ENCODE results near the gene FYTTD1.
"Not testable (repeated sequence)": the region's sequence is repeated elsewhere in the genome, so short reads cannot be mapped to it uniquely, and the experiment has no call there.

Gene FYTTD1

GRCh38 chr3:197720694-197721093 lies 29.0 kb upstream of the FYTTD1 start:
- Histone ChIP-seq H3K9ac (ENCODE audit: low read length in 2 of 2) (no peak overlapping the region), H3K36me3 (ENCODE audit: control insufficient read depth in 2 of 2, insufficient read depth in 2 of 2, low read length in 2 of 2) (peaks cover 0 to 4% of the 10 kb centered on the region in 2 donors), H3K9me3 (ENCODE audit: control insufficient read depth in 2 of 2, low read length in 2 of 2) (no peaks in the 10 kb centered on the region), H3K27me3 (ENCODE audit: control insufficient read depth in 1 of 2, insufficient read depth in 2 of 2, low read length in 2 of 2) (no peaks in the 10 kb centered on the region), H3K4me1 (ENCODE audit: control insufficient read depth, insufficient read depth, low read length) (no peaks in the 10 kb centered on the region), H3K4me3 (ENCODE audit: low read length in 2 of 2) (no peak overlapping the region), H3K27ac (ENCODE audit: low read length) (no peak overlapping the region)

- no peak overlapping the region for H3K9ac ChIP-seq (ENCODE audit: low read length in 2 of 2)
- no peaks in the 10 kb centered on the region for H3K9me3 ChIP-seq (ENCODE audit: control insufficient read depth in 2 of 2, low read length in 2 of 2)
- no peaks in the 10 kb centered on the region for H3K36me3 ChIP-seq (ENCODE audit: control insufficient read depth in 2 of 2, insufficient read depth in 2 of 2, low read length in 2 of 2)
- H3K27ac ChIP-seq (ENCODE audit: low read length), result no peak overlapping the region
- H3K4me3 ChIP-seq (ENCODE audit: low read length in 2 of 2), result no peak overlapping the region
- H3K27me3 ChIP-seq (ENCODE audit: control insufficient read depth in 1 of 2, insufficient read depth in 2 of 2, low read length in 2 of 2), result no peaks in the 10 kb centered on the region
- H3K4me1 ChIP-seq (ENCODE audit: control insufficient read depth, insufficient read depth, low read length), result no peaks in the 10 kb centered on the region
Measured at GRCh38 chr3:197722734-197723133, 26.9 kb upstream of the FYTTD1 start.

- H3K9ac ChIP-seq (ENCODE audit: low read length in 2 of 2); H3K27me3 ChIP-seq (ENCODE audit: control insufficient read depth in 1 of 2, insufficient read depth in 2 of 2, low read length in 2 of 2); H3K4me3 ChIP-seq (ENCODE audit: low read length in 2 of 2); H3K4me1 ChIP-seq (ENCODE audit: control insufficient read depth, insufficient read depth, low read length); H3K36me3 ChIP-seq (ENCODE audit: control insufficient read depth in 2 of 2, insufficient read depth in 2 of 2, low read length in 2 of 2); H3K9me3 ChIP-seq (ENCODE audit: control insufficient read depth in 2 of 2, low read length in 2 of 2); H3K27ac ChIP-seq (ENCODE audit: low read length): not testable (repeated sequence)
Measured at GRCh38 chr3:197727878-197728277, 21.8 kb upstream of the FYTTD1 start.

GRCh38 chr3:197728487-197728886 lies 21.2 kb upstream of the FYTTD1 start:
- H3K9ac ChIP-seq (ENCODE audit: low read length in 2 of 2), result no peak overlapping the region
- H3K27me3 ChIP-seq (ENCODE audit: control insufficient read depth in 1 of 2, insufficient read depth in 2 of 2, low read length in 2 of 2), result no peaks in the 10 kb centered on the region
- peaks cover 0 to 3% of the 10 kb centered on the region in 2 donors for H3K36me3 ChIP-seq (ENCODE audit: control insufficient read depth in 2 of 2, insufficient read depth in 2 of 2, low read length in 2 of 2)
- H3K4me1 ChIP-seq (ENCODE audit: control insufficient read depth, insufficient read depth, low read length), result no peaks in the 10 kb centered on the region
- no peaks in the 10 kb centered on the region for H3K9me3 ChIP-seq (ENCODE audit: control insufficient read depth in 2 of 2, low read length in 2 of 2)
- no peak overlapping the region for H3K4me3 ChIP-seq (ENCODE audit: low read length in 2 of 2)
- H3K27ac ChIP-seq (ENCODE audit: low read length), result no peak overlapping the region

GRCh38 chr3:197730200-197730599 lies 19.5 kb upstream of the FYTTD1 start:
- Histone ChIP-seq H3K4me3 (ENCODE audit: low read length in 2 of 2) (no peak overlapping the region), H3K27ac (ENCODE audit: low read length) (no peak overlapping the region), H3K9me3 (ENCODE audit: control insufficient read depth in 2 of 2, low read length in 2 of 2) (no peaks in the 10 kb centered on the region), H3K36me3 (ENCODE audit: control insufficient read depth in 2 of 2, insufficient read depth in 2 of 2, low read length in 2 of 2) (peaks cover 0 to 3% of the 10 kb centered on the region in 2 donors), H3K4me1 (ENCODE audit: control insufficient read depth, insufficient read depth, low read length) (no peaks in the 10 kb centered on the region), H3K9ac (ENCODE audit: low read length in 2 of 2) (no peak overlapping the region), H3K27me3 (ENCODE audit: control insufficient read depth in 1 of 2, insufficient read depth in 2 of 2, low read length in 2 of 2) (no peaks in the 10 kb centered on the region)

- not testable (repeated sequence) for H3K36me3 ChIP-seq (ENCODE audit: control insufficient read depth in 2 of 2, insufficient read depth in 2 of 2, low read length in 2 of 2); H3K9ac ChIP-seq (ENCODE audit: low read length in 2 of 2); H3K9me3 ChIP-seq (ENCODE audit: control insufficient read depth in 2 of 2, low read length in 2 of 2); H3K27ac ChIP-seq (ENCODE audit: low read length); H3K4me1 ChIP-seq (ENCODE audit: control insufficient read depth, insufficient read depth, low read length); H3K4me3 ChIP-seq (ENCODE audit: low read length in 2 of 2); H3K27me3 ChIP-seq (ENCODE audit: control insufficient read depth in 1 of 2, insufficient read depth in 2 of 2, low read length in 2 of 2)
Measured at GRCh38 chr3:197730770-197731169, 18.9 kb upstream of the FYTTD1 start.

GRCh38 chr3:197731483-197731882 lies 18.2 kb upstream of the FYTTD1 start:
- not testable (repeated sequence) for H3K9me3 ChIP-seq (ENCODE audit: control insufficient read depth in 2 of 2, low read length in 2 of 2); H3K9ac ChIP-seq (ENCODE audit: low read length in 2 of 2); H3K36me3 ChIP-seq (ENCODE audit: control insufficient read depth in 2 of 2, insufficient read depth in 2 of 2, low read length in 2 of 2); H3K27me3 ChIP-seq (ENCODE audit: control insufficient read depth in 1 of 2, insufficient read depth in 2 of 2, low read length in 2 of 2); H3K27ac ChIP-seq (ENCODE audit: low read length); H3K4me3 ChIP-seq (ENCODE audit: low read length in 2 of 2); H3K4me1 ChIP-seq (ENCODE audit: control insufficient read depth, insufficient read depth, low read length)

- Histone ChIP-seq H3K4me3 (ENCODE audit: low read length in 2 of 2) (no peak overlapping the region), H3K27me3 (ENCODE audit: control insufficient read depth in 1 of 2, insufficient read depth in 2 of 2, low read length in 2 of 2) (no peaks in the 10 kb centered on the region), H3K36me3 (ENCODE audit: control insufficient read depth in 2 of 2, insufficient read depth in 2 of 2, low read length in 2 of 2) (peaks cover 0 to 3% of the 10 kb centered on the region in 2 donors), H3K9me3 (ENCODE audit: control insufficient read depth in 2 of 2, low read length in 2 of 2) (no peaks in the 10 kb centered on the region), H3K4me1 (ENCODE audit: control insufficient read depth, insufficient read depth, low read length) (peaks cover 15% of the 10 kb centered on the region), H3K9ac (ENCODE audit: low read length in 2 of 2) (no peak overlapping the region), H3K27ac (ENCODE audit: low read length) (no peak overlapping the region)
Measured at GRCh38 chr3:197733042-197733441, 16.6 kb upstream of the FYTTD1 start.

- no peaks in the 10 kb centered on the region for H3K27me3 ChIP-seq (ENCODE audit: control insufficient read depth in 1 of 2, insufficient read depth in 2 of 2, low read length in 2 of 2)
- H3K9me3 ChIP-seq (ENCODE audit: control insufficient read depth in 2 of 2, low read length in 2 of 2), result no peaks in the 10 kb centered on the region
- H3K9ac ChIP-seq (ENCODE audit: low read length in 2 of 2), result no peak overlapping the region
- peaks cover 15% of the 10 kb centered on the region for H3K4me1 ChIP-seq (ENCODE audit: control insufficient read depth, insufficient read depth, low read length)
- H3K27ac ChIP-seq (ENCODE audit: low read length), result no peak overlapping the region
- H3K4me3 ChIP-seq (ENCODE audit: low read length in 2 of 2), result no peak overlapping the region
- H3K36me3 ChIP-seq (ENCODE audit: control insufficient read depth in 2 of 2, insufficient read depth in 2 of 2, low read length in 2 of 2), result peaks cover 0 to 2% of the 10 kb centered on the region in 2 donors
Measured at GRCh38 chr3:197734667-197735318, 14.9 kb upstream of the FYTTD1 start.

- no peaks in the 10 kb centered on the region for H3K27me3 ChIP-seq (ENCODE audit: control insufficient read depth in 1 of 2, insufficient read depth in 2 of 2, low read length in 2 of 2)
- H3K4me1 ChIP-seq (ENCODE audit: control insufficient read depth, insufficient read depth, low read length), result peaks cover 15% of the 10 kb centered on the region
- H3K36me3 ChIP-seq (ENCODE audit: control insufficient read depth in 2 of 2, insufficient read depth in 2 of 2, low read length in 2 of 2), result peaks cover 0 to 2% of the 10 kb centered on the region in 2 donors
- H3K9me3 ChIP-seq (ENCODE audit: control insufficient read depth in 2 of 2, low read length in 2 of 2), result no peaks in the 10 kb centered on the region
- peak overlapping the region; percentile 86 to 87 for H3K4me3 ChIP-seq (ENCODE audit: low read length in 2 of 2)
- peak overlapping the region; percentile 62 for H3K27ac ChIP-seq (ENCODE audit: low read length)
- peak overlapping the region; percentile 73 to 80 for H3K9ac ChIP-seq (ENCODE audit: low read length in 2 of 2)
Measured at GRCh38 chr3:197736010-197736490, 13.6 kb upstream of the FYTTD1 start.

GRCh38 chr3:197736491-197737318 lies 13.0 kb upstream of the FYTTD1 start, which contains the start of gene RUBCN:
RUBCN (minus strand) TSS chr3:197736904; CDS start chr3:197736719, 185 bp downstream.
- peak within 1 kb of the TSS; percentile 73 to 84 for H3K9ac ChIP-seq (ENCODE audit: low read length in 2 of 2)
- H3K27ac ChIP-seq (ENCODE audit: low read length), result peak within 1 kb of the TSS; percentile 83
- peak within 1 kb of the TSS; percentile 86 to 87 for H3K4me3 ChIP-seq (ENCODE audit: low read length in 2 of 2)
- peaks cover 15% of the 10 kb centered on the region for H3K4me1 ChIP-seq (ENCODE audit: control insufficient read depth, insufficient read depth, low read length)
- H3K27me3 ChIP-seq (ENCODE audit: control insufficient read depth in 1 of 2, insufficient read depth in 2 of 2, low read length in 2 of 2), result no peaks in the 10 kb centered on the region
- H3K36me3 ChIP-seq (ENCODE audit: control insufficient read depth in 2 of 2, insufficient read depth in 2 of 2, low read length in 2 of 2), result peaks cover 0 to 2% of the 10 kb centered on the region in 2 donors
- H3K9me3 ChIP-seq (ENCODE audit: control insufficient read depth in 2 of 2, low read length in 2 of 2), result no peaks in the 10 kb centered on the region

Measured in stomach smooth muscle (tissue), 2 donors.